Activated CD4-positive, CD25-positive, alpha-beta regulatory T cell treated with anti-CD3 and anti-CD28 coated beads, Interleukin-2, amount 50 U/mL, for 72 hours (primary cell): ENCODE measurements around the gene TEX38.
"Not testable (repeated sequence)": the region's sequence is repeated elsewhere in the genome, so short reads cannot be mapped to it uniquely, and the experiment has no call there.

Source experiments
- DNase-seq: peaks from one replicate; pipeline ENCODE4 v3.0.0; 2021

Gene TEX38

DNA sequence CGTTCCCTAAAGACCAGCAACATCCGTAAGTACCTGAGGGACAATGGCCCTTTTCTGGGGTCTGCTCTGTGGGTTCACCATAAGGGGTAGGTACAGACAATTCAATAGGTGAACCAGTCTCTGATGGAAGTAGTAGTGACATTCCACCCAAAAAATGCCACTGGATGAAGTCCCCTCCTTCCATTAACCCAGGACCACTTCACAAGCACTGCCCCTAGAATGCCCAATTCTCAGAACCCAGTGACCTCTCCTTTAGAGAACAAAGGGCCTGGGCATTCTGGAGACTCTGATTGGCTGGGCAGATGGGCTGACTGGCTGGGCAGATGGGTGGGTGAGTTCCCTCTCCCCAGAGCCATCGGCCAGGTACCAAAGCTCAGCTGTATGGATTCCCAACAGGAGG, at the start of gene TEX38:
TSS of gene TEX38 (plus strand) at position 301 of the 400 bp plus-strand sequence. CDS start at position 382, 81 bp downstream.
- DNase-seq: no peak

DNA sequence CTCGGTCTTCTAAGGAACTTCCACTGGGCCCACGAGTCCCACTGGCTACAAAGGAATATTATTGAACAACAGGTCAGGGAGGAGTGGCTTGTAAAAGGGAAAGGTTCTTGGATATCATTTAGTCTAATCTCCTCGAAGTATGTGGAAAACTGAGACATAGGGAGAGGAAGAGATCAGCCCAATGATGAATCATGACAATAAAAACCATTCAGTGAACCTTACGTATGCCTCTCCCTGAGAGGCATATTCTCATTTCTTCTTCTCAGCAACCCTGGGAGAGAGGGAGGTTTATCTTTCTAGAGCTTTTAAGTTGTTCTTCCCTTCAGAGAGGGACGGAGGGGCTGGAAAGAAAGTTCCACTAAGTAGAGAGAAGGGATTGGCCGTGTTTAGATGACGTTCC, 49.7 kb upstream of the TEX38 start:
- no peak for DNase-seq

DNA sequence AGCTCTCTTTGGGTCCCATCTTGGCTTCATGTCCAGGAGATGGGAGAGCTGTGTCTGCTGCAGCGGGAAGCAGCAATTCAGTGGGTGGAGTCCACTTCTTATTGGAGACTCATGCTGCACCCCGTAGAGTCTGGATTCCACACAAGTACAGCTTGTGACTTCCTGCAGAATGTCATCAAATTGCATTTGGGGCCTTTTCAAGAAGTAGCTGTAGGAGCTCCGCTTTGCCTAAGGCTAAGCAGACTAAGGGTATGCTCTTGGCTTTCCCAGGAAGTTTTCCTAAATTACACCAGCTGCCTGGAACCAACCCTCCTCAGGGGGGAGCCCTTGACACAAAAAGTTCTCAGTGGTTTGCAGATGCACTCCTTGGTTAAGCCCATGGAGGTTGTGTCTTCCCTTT, 49.3 kb upstream of the TEX38 start:
- DNase-seq: no peak

GRCh38 chr1:46623743-46624644, 47.7 kb upstream of the TEX38 start:
- no peak for DNase-seq

- DNase-seq: no peak
Observed at GRCh38 chr1:46630719-46631118, 40.9 kb upstream of the TEX38 start.

GRCh38 chr1:46635205-46635604, 36.4 kb upstream of the TEX38 start:
- no peak for DNase-seq

DNA sequence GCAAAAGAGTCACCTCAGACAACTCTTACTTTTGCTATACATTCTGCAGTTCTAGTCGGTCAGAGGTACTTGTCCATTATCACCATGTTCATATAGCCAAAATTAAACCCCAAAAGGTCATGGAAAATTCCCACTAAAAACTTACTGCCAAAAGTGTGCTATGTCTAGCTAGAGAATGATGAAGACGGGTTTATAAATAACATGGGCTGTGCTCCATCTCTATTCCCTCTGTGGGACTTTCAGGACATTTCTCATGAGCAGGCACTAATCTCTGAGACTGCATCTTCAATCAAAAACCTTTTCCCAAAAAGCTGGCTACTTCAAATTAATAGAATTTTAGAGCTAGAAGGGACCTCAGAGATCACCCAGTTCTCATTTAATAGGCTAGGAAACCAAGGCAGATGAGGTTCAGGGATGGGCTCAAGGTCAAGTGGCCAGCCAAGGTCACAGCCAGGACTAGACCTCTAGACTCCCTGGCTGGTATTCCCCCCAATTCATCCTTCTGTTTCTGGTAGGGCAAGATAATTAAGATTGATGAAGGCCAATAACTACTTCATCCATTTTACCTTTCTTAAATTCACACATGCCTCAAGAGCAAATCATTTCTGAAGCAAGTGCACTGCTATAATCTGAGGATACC, 34.1 kb upstream of the TEX38 start:
- DNase-seq: no peak

DNA sequence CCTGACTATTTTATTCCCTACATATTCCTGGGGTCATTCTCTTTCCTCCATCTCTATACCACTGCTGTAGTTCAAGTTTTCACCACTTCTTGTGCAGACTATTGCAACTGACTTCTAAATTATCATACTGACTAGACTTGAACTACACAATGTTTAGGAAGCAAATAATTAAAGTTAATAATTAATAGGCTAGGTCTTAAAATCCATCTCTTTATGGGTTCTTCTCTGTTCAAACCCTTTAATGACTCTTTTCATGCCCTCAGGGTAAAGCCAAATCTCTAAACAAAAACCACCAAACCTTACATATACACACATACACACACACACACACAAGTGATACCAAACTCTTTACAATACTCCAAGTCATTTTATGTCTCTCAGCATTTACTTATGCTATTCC, 32.7 kb upstream of the TEX38 start:
- no peak for DNase-seq

- DNase-seq: no peak
Observed at GRCh38 chr1:46639547-46639946, 32.1 kb upstream of the TEX38 start.

DNA sequence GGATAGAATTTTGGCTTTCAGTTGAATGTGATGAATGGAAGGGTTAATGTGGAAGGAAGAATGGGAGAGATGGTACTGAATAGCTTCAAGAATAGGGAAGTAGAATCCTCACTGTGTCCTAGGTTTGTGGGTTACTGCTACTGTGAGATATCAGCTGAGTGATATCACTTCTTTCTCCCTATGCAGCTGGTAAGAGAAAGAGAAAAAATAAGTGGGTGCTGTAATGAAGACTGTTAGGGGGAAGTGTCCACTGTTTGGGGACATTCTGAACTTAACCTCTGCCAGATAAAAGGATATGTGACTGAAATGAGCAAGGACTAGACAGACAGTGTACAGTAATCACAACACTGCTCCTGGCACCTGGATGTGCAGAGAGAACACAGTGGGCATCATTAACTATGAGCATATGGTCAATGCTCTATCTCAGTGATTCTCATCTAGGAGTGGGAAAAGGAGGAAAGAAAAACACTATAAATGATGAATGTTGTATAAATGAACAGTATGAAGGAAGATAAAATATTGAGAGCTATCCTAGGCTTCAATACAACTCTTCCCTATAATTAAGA, 29.5 kb upstream of the TEX38 start:
- DNase-seq: no peak

- DNase-seq: no peak
Observed at GRCh38 chr1:46643368-46643775, 28.3 kb upstream of the TEX38 start.

DNA sequence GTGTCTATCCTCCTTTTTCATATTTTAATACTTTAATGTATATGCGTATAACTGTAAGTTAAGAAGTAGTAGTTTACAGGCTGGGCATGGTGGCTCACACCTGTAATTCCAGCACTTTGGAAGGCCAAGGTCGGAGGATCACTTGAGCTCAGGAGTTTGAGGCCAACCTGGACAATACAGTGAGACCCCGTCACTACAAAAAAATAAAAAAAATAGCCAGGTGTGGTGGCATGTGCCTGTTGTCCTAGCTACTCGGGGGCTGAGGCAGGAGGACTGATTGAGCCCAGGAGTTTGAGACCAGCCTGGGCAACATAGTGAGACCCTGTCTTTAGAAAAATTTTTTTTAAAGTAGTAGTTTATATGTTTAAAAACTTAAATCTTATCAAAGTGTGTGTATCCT, 25.8 kb upstream of the TEX38 start:
- no peak for DNase-seq

DNA sequence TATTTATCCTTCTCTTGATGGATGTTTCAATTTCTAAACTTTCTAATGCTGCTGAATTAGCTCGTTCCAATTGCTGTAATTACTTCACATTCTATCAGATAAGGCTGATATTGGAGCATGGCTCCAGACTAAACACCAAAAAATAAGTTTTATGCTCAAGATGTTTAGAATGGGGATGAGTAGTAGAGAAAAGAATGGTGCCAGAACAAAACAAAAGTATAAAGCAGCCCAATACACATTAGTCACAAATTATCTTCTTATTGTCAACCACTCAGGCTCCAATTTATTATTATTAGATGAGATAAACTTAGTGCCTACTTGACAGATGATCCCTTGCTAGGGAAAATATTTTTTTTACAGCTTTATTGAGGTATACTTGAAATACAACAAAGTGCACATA, 25.3 kb upstream of the TEX38 start:
- no peak for DNase-seq

- no peak for DNase-seq
Observed at GRCh38 chr1:46646844-46647243, 24.8 kb upstream of the TEX38 start.

DNA sequence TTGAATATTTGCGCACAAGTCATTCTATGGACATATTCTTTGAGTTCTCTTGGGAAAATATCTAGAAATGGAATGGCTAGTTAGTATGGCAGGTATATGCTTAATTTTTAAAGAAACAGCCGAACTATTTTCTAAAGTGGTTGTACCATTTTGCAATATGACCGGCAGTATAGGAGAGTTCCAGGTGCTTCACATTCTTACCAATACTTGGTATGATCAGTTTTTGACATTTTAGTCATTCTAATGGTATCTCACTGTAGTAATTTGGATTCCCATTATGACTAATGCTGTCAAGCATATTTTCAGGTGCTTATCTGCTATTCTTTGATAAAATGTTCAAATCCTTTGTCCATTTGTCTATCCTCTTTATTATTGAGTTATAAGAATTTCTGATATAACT, 24.0 kb upstream of the TEX38 start:
- DNase-seq: no peak

DNA sequence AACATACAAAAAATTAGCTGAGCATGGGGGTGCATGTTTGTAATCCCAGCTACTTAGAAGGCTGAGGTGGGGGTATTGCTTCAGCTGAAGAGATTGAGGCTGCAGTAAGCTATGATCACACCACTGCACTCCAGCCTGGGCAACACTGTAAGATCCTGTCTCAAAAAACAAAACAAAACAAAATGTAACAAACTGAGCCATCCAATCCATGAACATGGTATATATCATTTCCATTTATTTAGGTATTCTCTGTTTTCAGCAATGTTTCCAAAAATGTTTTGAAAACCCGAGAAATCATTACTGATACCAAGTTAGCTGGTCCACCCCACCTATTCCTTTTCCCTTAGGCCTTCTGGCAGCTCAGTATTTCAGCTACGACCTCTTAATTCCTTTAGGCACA, 21.9 kb upstream of the TEX38 start:
- no peak for DNase-seq

DNA sequence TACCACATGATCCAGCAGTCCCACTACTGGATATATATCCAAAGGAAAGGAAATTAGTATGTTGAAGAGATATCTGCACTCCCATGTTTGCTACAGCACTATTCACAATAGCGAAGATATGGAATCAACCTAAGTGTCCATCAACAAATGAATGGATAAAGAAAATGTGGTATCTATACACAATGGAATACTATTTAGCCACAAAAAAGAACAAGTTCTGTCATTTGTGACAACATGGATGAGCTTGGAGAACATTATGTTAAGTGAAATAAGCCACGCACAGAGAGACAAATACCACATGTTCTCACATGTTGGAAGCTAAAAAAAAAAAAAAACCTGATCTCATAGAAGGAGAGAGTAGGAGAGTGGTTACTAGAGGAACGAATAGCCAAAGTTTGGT, 21.2 kb upstream of the TEX38 start:
- DNase-seq: no peak

DNA sequence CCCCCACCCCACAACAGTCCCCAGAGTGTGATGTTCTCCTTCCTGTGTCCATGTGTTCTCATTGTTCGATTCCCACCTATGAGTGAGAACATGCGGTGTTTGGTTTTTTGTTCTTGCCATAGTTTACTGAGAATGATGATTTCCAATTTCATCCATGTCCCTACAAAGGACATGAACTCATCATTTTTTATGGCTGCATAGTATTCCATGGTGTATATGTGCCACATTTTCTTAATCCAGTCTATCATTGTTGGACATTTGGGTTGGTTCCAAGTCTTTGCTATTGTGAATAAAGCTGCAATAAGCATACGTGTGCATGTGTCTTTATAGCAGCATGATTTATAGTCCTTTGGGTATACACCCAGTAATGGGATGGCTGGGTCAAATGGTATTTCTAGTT, 20.5 kb upstream of the TEX38 start:
- not testable (repeated sequence) for DNase-seq

DNA sequence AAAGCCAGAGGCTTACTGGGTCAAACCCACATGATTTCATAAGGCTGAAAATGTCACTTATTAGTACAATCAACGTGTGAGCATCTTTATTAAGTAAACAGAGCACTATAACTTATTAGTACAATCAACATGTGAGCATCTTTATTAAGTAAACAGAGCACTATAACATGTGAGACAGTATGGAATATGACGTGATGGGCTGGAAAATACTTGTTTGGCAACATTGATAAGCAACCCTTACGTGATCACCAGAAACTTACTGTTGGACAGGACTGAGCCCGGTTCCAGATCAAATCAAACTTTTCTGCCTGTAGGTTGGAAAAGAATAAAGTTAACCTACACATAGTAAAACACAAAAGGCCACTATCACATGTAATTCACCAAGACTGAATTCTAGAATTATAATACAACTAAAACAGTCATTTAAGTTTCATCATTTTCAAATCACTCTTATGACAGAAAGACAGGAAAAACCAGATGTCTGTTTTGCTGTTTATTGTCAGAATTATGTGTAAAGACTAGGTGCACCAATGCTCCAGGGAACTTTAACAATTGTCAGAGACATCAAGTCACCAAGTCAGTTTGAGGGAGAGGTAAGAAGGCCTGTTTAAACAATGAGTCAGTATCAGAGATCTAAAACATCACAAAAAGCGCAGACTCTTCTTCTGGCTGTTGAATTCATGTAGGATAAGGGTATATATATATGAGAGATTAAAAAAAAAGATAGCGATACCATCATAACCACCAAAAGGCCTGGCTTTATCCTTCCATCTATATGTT, 19.1 kb upstream of the TEX38 start:
- DNase-seq: no peak

DNA sequence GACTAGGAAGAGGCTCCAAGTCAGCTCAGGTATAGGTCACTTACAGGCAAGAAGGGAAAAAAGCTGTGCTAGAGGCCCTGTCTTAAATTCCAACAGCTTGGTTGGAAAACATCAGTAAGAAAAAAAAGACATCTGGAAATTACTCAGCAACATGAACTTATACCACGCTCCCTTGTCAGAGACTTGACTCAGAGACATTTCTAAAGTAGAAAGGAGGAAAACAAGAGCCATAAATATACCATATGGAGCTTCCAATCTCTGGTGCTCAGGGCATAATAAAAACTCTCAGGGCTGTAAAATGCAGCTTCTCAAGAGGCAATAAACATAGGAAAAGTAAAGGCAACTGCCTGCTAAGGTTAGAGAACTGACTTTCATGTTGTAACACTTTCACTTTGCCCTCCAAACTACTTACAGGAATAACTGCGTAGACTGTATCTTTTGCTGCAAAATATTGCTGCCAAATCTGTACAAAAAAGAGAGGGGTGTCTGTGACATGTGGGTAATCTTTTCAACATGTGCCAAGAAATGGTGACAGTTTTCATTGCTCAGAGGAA, 18.2 kb upstream of the TEX38 start:
- no peak for DNase-seq

DNA sequence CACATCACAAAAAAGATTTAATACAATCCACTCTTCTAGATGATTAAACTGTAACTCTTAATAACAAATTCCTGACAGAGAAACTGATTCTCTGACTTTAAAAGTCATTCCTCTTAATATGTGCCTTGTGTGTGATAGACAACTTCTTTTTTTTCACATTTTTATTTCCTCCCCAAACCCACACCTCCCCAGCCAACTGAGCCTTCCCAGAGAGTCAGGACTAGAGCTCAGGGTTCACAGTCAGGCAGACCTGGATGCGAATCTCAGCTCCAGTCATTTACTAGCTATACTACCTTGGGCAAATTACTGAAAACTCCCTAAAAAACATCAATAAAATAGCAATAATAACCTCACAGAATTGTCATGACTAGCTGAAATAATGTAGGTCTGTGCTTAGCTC, 17.6 kb upstream of the TEX38 start:
- DNase-seq: no peak

DNA sequence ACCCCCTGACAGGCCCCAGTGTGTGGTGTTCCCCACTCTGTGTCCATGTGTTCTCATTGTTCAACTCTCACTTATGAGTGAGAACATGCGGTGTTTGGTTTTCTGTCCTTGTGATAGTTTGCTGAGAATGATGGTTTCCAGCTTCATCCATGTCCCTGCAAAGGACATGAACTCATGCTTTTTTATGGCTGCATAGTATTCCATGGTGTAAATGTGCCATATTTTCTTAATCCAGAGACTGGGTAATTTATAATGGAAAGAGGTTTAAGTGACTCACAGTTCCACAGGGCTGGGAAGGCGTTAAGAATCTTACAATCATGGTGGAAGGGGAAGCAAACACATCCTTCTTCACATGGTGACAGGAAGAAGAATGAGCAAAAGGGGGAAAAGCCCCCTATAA, 17.0 kb upstream of the TEX38 start:
- DNase-seq: not testable (repeated sequence)

DNA sequence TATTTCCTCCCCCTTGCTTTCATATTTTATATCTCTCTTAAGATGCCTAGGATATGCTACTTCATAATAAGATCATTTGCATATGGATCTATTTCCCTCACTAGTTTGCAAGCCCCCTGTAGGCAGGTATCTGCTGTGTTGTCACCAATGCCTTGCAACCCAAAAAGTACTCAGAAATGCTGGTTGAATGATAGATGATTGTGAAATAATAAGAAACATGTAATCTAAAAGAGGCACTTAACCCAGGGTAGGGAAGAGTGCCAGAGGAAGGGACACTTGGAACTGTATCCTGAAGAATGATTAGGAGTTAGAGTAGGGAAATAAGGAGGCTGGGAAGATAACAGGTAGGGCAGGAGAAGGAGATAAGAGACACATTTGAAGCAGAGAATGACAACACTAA, 15.8 kb upstream of the TEX38 start:
- DNase-seq: no peak
